ENCODE results near the gene PTPRJ. TPM values are rescaled to one million over a fixed set of nuclear protein-coding genes. Genes with fewer than 3 reads are reported as not detected.

PTPRJ gene
- total RNA-seq, 1 experiment from 2014 or later, result 1.4 TPM

DNA sequence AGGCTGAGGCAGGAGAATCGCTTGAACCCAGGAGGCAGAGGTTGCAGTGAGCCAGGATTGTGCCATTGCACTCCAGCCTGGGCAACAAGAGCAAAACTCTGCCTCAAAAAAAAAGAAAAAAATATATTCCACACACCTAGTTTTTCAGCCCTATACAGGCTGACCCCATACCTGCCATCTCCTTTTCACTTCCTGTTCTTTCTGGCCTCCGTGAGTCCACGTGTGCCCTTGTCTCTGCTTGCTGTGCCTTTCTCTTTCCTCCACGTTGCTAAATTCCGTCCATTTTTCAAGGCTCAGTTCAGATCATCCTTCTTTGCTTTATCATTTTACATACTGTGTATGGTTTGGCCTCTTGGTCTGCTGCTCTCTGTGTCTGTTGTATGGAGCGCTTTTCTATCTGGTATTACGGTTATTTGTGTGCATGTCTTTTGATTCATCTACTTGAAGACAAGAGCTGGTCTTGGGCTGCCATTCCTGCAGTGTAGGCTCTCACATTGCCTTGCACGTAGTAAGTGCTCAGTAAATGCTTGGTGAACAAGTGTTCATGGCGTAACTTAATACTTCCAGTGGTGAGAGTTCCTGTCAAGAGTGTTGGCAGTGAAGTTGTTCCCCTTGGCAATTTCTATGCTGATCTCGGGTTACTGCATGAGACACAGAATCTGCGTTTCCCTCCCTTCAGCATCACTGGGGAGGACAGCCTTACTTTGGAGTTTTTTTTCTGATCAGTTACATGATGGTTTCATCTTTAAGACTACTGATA is 57.5 kb downstream of the PTPRJ start:
- DNase-seq (ENCODE audit: low read depth), result peak; percentile 46

GRCh38 chr11:48040830-48041444 is 60.6 kb downstream of the PTPRJ start:
- no peak for DNase-seq (ENCODE audit: low read depth)

GRCh38 chr11:48041877-48042695 is 61.7 kb downstream of the PTPRJ start:
- no peak for DNase-seq (ENCODE audit: low read depth)

- no peak for DNase-seq (ENCODE audit: low read depth)
Observed at GRCh38 chr11:48043111-48043990, 63.0 kb downstream of the PTPRJ start.

GRCh38 chr11:48043991-48044512 is 63.7 kb downstream of the PTPRJ start:
- no peak for DNase-seq (ENCODE audit: low read depth)

DNA sequence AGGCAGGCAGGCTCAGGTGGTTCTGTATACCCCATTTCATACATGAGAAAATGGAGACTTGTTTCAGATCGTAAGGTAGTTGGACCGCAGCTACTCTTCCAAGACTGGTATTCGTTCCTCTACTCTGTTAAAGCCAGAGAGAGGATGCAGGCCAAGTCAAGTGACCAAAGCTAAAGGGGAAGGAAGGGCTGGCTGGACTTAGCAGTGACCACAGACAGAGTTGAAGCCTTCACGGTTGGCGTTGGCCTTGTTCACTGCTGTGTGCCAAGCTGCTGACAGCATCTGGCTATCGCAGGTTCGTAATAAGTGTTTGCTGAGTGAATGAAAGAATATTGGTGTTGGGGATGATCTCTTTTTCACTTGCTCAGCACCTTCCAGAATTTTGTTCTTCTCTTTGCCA is 64.2 kb downstream of the PTPRJ start:
- DNase-seq (ENCODE audit: low read depth), result no peak

DNA sequence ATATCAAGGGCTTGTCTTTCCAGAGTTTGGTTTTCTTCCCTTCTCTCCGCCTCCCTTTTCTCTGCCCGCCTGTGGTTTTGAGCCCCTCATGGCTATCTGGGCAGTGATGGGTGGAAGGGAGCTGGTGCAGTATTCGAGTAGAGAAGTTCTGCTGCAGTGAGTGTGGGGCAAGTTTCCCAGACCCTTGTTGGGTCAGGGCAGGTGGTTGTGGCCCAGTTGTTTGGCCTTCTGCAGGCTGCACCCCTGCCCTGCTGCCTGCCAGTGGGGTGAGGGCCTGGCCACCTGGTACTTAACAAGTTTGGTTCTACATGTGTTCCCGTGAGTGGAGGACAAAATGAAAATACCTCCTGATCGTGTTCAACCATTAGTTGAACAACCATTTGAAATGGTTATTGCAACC is 65.2 kb downstream of the PTPRJ start:
- DNase-seq (ENCODE audit: low read depth), result no peak

DNA sequence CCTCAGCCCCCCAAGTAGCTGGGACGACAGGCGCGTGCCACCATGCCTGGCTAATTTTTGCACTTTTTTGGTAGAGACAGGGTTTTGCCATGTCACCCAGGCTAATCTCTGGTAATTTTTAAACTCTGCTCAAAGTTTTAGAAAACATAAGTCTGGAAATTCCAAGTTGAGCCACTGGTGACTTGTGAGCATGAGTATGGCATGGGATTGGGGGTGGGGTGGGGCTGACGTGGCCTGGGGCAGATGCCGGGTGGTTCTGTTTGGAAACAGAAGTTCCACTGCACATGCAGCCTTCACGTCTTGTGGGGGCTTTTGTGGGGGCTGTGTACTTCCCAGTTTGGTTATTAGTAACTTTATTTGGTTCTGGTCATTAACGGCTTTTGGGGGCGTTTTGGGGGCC is 67.3 kb downstream of the PTPRJ start:
- no peak for DNase-seq (ENCODE audit: low read depth)

DNA sequence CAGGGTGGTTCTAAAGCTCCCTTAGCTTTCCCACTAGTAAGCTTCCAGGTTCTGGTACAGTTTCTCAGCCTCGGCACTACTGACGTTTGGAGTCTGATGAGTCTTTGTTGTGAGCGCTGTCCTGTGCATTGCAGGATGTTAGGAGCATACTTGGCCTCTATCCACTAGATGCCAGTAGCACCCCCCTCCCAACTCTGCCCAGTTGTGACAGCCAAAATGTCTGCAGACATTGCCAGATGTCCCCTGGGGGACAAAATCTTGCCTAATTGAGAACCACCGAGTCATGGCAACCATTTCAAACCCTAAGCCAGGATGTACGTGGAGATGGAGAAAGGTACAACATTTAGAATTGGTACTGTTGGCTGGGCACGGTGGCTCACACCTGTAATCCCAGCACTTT is 68.7 kb downstream of the PTPRJ start:
- DNase-seq (ENCODE audit: low read depth), result no peak

- DNase-seq (ENCODE audit: low read depth), result no peak
Observed at GRCh38 chr11:48050304-48050703, 69.9 kb downstream of the PTPRJ start.

- no peak for DNase-seq (ENCODE audit: low read depth)
Observed at GRCh38 chr11:48051217-48051830, 71.0 kb downstream of the PTPRJ start.

- no peak for DNase-seq (ENCODE audit: low read depth)
Observed at GRCh38 chr11:48052183-48053044, 72.1 kb downstream of the PTPRJ start.

GRCh38 chr11:48054994-48055291 is 74.6 kb downstream of the PTPRJ start:
- no peak for DNase-seq (ENCODE audit: low read depth)

DNA sequence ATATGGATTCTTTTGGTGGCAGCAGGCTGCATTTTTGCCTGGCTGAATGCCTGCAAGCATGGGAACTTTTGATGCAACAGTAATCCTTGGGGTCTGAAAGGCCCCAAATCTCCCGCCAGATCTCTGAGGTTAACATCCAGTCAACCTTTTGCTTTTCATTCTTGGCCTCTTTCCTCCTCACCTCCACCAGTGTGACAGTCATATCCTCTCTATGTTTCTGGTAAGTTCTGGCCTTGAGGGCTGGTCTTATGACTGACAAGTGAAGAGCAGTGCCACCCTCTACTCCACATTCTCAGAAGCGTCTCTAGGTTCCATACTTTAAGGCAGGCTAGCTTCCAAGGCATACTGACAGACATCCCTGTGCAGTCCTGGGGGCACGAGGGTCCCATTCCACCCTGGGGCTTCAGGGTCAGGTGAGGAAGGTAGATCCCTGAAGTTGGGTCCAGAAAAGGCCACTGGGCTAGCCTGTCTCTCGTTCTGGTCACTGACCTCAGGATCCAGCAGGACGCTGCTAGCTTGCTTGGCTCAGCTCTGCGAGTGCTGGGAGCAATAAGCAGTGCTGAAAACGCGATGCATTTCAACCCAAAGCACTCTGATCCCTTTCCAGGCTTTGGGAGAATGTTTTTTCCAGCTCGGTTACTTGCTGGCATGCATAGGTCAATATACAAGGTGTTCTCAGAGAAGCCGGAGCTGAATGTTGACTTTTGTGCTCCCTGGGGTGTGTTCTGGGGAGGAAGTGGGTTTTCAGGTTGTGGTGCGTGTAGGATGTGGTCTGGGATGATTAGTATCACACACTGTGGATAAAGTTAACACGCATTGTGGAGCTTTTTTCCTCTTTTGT is 75.2 kb downstream of the PTPRJ start:
- DNase-seq (ENCODE audit: low read depth), result peak; percentile 19

GRCh38 chr11:48056325-48057183 is 76.2 kb downstream of the PTPRJ start:
- DNase-seq (ENCODE audit: low read depth), result no peak

DNA sequence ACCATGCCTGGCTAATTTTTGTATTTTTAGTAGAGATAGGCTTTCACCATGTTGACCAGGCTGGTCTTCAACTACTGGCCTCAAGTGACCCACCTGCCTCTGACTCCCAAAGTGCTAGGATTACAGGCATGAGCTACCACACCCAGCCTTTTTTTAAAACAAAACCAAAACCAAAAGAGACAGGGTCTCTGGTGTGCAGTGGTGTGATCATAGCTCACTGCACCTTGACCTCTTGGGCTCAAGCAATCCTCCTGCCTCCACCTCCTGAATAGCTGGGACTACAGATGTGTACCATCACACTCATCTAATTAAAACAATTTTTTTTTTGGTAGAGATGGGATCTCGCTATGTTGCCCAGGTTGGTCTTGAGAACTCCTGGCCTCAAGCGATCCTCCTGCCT is 77.7 kb downstream of the PTPRJ start:
- DNase-seq (ENCODE audit: low read depth), result no peak

DNA sequence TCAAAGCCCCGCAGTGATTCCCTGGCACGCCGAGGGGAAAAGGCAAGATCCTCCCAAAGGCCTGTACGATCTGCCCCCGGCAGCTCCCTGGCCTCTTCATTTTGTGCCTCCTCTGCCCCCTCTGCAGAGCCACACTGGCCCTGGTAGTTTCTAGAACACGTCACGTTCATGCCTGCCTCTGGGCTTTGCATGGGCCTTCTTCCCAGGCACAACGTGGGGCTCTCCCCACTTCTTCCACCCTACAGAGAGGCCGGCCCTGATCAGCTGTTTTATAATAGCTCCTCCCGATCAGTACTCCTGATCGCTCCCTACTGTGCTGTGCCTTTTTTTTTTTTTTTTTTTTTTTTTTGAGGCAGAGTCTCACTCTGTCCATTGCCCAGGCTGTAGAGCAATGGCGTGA is 78.4 kb downstream of the PTPRJ start:
- DNase-seq (ENCODE audit: low read depth), result no peak

DNA sequence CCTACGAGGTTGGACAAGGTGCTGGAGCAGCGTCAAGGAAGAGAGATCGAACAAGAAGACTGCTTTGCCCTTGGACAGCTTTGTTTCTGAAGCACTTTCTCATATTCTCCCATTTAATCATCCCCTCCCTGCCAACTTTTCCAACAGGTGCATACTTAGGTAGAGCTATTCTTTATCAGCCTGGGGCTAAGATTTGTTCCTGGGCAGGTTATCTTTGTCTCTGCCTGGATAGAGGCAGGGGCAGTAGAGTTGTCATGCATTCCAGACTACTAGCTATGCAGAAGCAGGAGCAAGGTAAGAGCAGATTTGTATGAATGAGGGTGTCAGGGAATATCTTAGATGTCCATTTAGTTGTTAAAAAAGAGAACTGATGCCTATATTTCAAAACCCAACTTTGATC is 82.3 kb downstream of the PTPRJ start:
- DNase-seq (ENCODE audit: low read depth), result no peak
